ENCODE measurements around the gene PREX1.

DNA sequence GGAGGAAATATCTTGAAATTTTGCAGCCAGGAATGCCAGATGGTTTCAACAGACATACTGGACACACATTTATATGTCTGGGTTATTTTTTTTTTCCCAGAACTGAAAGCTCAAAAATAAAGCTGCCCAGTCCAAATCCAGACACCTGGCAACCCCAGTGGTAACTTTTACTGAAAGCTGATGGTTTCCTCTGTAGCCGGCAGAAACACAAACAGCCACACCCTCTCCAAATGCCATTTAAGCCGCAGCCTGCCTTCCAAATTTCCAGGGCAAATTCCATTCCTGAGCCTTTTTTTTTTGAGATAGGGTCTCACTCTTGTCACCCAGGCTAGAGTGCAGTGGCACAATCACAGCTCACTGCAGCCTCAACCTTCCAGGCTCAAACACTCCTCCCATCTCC, 6.5 kb upstream of the PREX1 start:
- TF ChIP-seq, protein P1, sequence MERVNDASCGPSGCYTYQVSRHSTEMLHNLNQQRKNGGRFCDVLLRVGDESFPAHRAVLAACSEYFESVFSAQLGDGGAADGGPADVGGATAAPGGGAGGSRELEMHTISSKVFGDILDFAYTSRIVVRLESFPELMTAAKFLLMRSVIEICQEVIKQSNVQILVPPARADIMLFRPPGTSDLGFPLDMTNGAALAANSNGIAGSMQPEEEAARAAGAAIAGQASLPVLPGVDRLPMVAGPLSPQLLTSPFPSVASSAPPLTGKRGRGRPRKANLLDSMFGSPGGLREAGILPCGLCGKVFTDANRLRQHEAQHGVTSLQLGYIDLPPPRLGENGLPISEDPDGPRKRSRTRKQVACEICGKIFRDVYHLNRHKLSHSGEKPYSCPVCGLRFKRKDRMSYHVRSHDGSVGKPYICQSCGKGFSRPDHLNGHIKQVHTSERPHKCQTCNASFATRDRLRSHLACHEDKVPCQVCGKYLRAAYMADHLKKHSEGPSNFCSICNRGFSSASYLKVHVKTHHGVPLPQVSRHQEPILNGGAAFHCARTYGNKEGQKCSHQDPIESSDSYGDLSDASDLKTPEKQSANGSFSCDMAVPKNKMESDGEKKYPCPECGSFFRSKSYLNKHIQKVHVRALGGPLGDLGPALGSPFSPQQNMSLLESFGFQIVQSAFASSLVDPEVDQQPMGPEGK (CRISPR knock-in tag; IDR thresholded peaks at IDR 0.05; ENCODE audit: borderline replicate concordance), result no peak
- TF ChIP-seq ZNF70 (CRISPR knock-in tag; IDR thresholded peaks at IDR 0.05), result no peak
- no peak for TF ChIP-seq ZNF8 (CRISPR knock-in tag; IDR thresholded peaks at IDR 0.05)
- TF ChIP-seq ZFP30 (CRISPR knock-in tag; IDR thresholded peaks at IDR 0.05), result no peak
- TF ChIP-seq, protein P2, sequence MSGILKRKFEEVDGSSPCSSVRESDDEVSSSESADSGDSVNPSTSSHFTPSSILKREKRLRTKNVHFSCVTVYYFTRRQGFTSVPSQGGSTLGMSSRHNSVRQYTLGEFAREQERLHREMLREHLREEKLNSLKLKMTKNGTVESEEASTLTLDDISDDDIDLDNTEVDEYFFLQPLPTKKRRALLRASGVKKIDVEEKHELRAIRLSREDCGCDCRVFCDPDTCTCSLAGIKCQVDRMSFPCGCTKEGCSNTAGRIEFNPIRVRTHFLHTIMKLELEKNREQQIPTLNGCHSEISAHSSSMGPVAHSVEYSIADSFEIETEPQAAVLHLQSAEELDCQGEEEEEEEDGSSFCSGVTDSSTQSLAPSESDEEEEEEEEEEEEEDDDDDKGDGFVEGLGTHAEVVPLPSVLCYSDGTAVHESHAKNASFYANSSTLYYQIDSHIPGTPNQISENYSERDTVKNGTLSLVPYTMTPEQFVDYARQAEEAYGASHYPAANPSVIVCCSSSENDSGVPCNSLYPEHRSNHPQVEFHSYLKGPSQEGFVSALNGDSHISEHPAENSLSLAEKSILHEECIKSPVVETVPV (CRISPR knock-in tag; IDR thresholded peaks at IDR 0.05), result no peak
